ENCODE data around the gene INSC.

The INSC gene

DNA sequence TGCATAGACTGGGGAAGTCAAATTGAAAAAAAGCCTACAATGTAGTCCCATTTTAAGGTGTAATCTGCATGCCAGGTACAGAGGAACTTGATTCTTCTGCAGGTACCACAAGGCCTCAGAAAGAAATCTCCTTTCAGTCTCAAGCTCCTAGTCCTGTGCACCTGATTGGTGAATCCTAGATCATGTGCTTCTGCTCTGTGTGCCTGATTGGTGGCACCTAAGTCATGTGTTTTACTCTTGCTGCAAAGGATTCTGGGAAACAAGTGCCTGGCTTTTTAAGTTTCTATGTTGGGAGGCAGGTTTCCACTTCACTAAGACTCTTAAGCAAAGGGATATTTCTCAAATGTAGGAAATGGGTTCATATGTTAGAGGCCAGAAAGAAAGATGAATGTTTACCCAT lies 29.1 kb downstream of the INSC start:
- TF ChIP-seq CTCF (IDR thresholded peaks at IDR 0.05; ENCODE audit: low read length) (no peak), EZH2 (IDR thresholded peaks at IDR 0.05; ENCODE audit: borderline replicate concordance, low read length) (no peak)
- Histone ChIP-seq H4K20me1 (ENCODE audit: insufficient read depth, low read length) (no peaks in the 10 kb centered on the region), H3K36me3 (ENCODE audit: insufficient read depth, low read length) (no peaks in the 10 kb centered on the region), H3K4me2 (ENCODE audit: low read length) (no peak overlapping the region), H3K9ac (ENCODE audit: low read length) (no peak overlapping the region), H3K79me2 (ENCODE audit: insufficient read depth, low read length) (no peaks in the 10 kb centered on the region), H3K9me3 (ENCODE audit: low read length) (no peaks in the 10 kb centered on the region), H3K27ac (ENCODE audit: low read depth, low read length, poor library complexity, severe bottlenecking) (no peak overlapping the region), H3K4me1 (ENCODE audit: insufficient read depth, low read length, severe bottlenecking) (no peaks in the 10 kb centered on the region), H3K9me2 (ENCODE audit: low read depth, low read length) (no peaks in the 10 kb centered on the region), H3K27me3 (ENCODE audit: insufficient read depth, low read length) (0 out of 2 replicates have a peak, but pooled peaks cover 4% of the 10 kb centered on the region), H2AFZ (ENCODE audit: low read length) (no peak overlapping the region), H3F3A (ENCODE audit: insufficient read depth, low read length) (no peaks in the 10 kb centered on the region), H3K4me3 (ENCODE audit: low read depth, low read length, poor library complexity, severe bottlenecking) (no peak overlapping the region)

- no peaks in the 10 kb centered on the region for H4K20me1 ChIP-seq (ENCODE audit: insufficient read depth, low read length)
- no peak overlapping the region for H3K27ac ChIP-seq (ENCODE audit: low read depth, low read length, poor library complexity, severe bottlenecking)
- no peaks in the 10 kb centered on the region for H3K79me2 ChIP-seq (ENCODE audit: insufficient read depth, low read length)
- no peaks in the 10 kb centered on the region for H3F3A ChIP-seq (ENCODE audit: insufficient read depth, low read length)
- 0 out of 2 replicates have a peak, but pooled peaks cover 4% of the 10 kb centered on the region for H3K27me3 ChIP-seq (ENCODE audit: insufficient read depth, low read length)
- no peaks in the 10 kb centered on the region for H3K4me1 ChIP-seq (ENCODE audit: insufficient read depth, low read length, severe bottlenecking)
- H3K36me3 ChIP-seq (ENCODE audit: insufficient read depth, low read length) = no peaks in the 10 kb centered on the region
- H3K4me3 ChIP-seq (ENCODE audit: low read depth, low read length, poor library complexity, severe bottlenecking) = no peak overlapping the region
- no peak for TF ChIP-seq CTCF (IDR thresholded peaks at IDR 0.05; ENCODE audit: low read length)
- no peak for TF ChIP-seq EZH2 (IDR thresholded peaks at IDR 0.05; ENCODE audit: borderline replicate concordance, low read length)
- no peak overlapping the region for H2AFZ ChIP-seq (ENCODE audit: low read length)
- H3K9ac ChIP-seq (ENCODE audit: low read length) = no peak overlapping the region
- H3K9me2 ChIP-seq (ENCODE audit: low read depth, low read length) = no peaks in the 10 kb centered on the region
- no peak overlapping the region for H3K4me2 ChIP-seq (ENCODE audit: low read length)
- no peaks in the 10 kb centered on the region for H3K9me3 ChIP-seq (ENCODE audit: low read length)
Observed at GRCh38 chr11:15144347-15144746, 29.6 kb downstream of the INSC start.

DNA sequence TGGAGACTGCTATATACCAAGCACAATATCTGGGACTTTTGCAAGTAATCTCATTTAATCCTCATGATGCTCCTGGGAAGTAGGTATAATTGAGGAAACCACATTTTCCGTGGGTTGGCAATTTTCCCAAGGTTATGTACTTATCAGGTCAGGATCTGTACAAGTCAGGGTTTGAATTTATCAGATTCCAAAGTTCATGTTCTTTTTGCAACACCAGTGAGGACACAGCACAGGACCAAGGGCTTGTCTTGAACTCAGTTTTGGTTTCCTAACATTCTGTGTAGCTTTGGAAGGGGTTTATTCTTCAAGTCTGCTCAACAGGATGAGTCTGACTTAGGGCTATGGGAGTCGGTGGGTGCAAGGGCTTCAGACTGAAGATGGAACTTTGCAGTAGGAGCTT lies 30.4 kb downstream of the INSC start:
- no peak overlapping the region for H3K27ac ChIP-seq (ENCODE audit: low read depth, low read length, poor library complexity, severe bottlenecking)
- no peaks in the 10 kb centered on the region for H3K9me3 ChIP-seq (ENCODE audit: low read length)
- H3K27me3 ChIP-seq (ENCODE audit: insufficient read depth, low read length) = 0 out of 2 replicates have a peak, but pooled peaks cover 4% of the 10 kb centered on the region
- no peaks in the 10 kb centered on the region for H3K36me3 ChIP-seq (ENCODE audit: insufficient read depth, low read length)
- no peaks in the 10 kb centered on the region for H3K4me1 ChIP-seq (ENCODE audit: insufficient read depth, low read length, severe bottlenecking)
- no peak overlapping the region for H2AFZ ChIP-seq (ENCODE audit: low read length)
- TF ChIP-seq CTCF (IDR thresholded peaks at IDR 0.05; ENCODE audit: low read length) = no peak
- no peak for TF ChIP-seq EZH2 (IDR thresholded peaks at IDR 0.05; ENCODE audit: borderline replicate concordance, low read length)
- H3K79me2 ChIP-seq (ENCODE audit: insufficient read depth, low read length) = no peaks in the 10 kb centered on the region
- H3K9me2 ChIP-seq (ENCODE audit: low read depth, low read length) = no peaks in the 10 kb centered on the region
- H3K9ac ChIP-seq (ENCODE audit: low read length) = no peak overlapping the region
- H4K20me1 ChIP-seq (ENCODE audit: insufficient read depth, low read length) = no peaks in the 10 kb centered on the region
- no peak overlapping the region for H3K4me2 ChIP-seq (ENCODE audit: low read length)
- H3K4me3 ChIP-seq (ENCODE audit: low read depth, low read length, poor library complexity, severe bottlenecking) = no peak overlapping the region
- no peaks in the 10 kb centered on the region for H3F3A ChIP-seq (ENCODE audit: insufficient read depth, low read length)

All from OCI-LY1 (cell line).